Stimulated activated CD8-positive, alpha-beta memory T cell treated with anti-CD3 and anti-CD28 coated beads, Interleukin-12 subunit alpha, Interleukin-12 subunit beta, amount 100 ng/mL, for 24 hours (primary cell): ENCODE measurements around the gene EMP1.
"Not testable (repeated sequence)": the region's sequence is repeated elsewhere in the genome, so short reads cannot be mapped to it uniquely, and the experiment has no call there.

Experiments
- DNase-seq: peaks from one replicate; pipeline ENCODE4 v3.0.0-alpha.2; 2020; ENCODE audit errors: extremely low read depth

EMP1 gene

GRCh38 chr12:13257356-13257875 lies 60.9 kb downstream of the EMP1 start:
- DNase-seq: no peak

- no peak for DNase-seq
These were observed 61.7 kb downstream of the EMP1 start for GRCh38 chr12:13258197-13258596.

- DNase-seq: no peak
These were observed 62.2 kb downstream of the EMP1 start for GRCh38 chr12:13258717-13259119.

GRCh38 chr12:13259625-13260024 lies 63.1 kb downstream of the EMP1 start:
- DNase-seq: not testable (repeated sequence)

- DNase-seq: not testable (repeated sequence)
These were observed 71.3 kb downstream of the EMP1 start for GRCh38 chr12:13267826-13268225.

- no peak for DNase-seq
These were observed 72.1 kb downstream of the EMP1 start for GRCh38 chr12:13268581-13268980.
